Ovary (tissue), 9 donors: ENCODE measurements around the gene SCN4B. TPM values are rescaled to one million over a fixed set of nuclear protein-coding genes. Genes with fewer than 3 reads are reported as not detected.

Experiments used
- DNase-seq, 5 donors: peaks; one replicate each; pipeline ENCODE4 v3.0.0-alpha.2; 2019 to 2020
- H3K27ac ChIP-seq, 2 donors: fragments of 200-600 bp; one replicate each; pipeline versions ENCODE4 v1.5.1 to v1.8.0; 2019 to 2022
- H3K27me3 ChIP-seq: fragments of 200-600 bp; one replicate; pipeline ENCODE4 v1.8.0; 2022
- H3K36me3 ChIP-seq: fragments of 200-600 bp; sonication (generic); one replicate; pipeline ENCODE4 v1.5.1; 2019
- H3K4me1 ChIP-seq: one replicate; pipeline ENCODE4 v1.8.1; 2013; ENCODE audit warnings: mild to moderate bottlenecking, moderate library complexity; ENCODE audit not compliant: insufficient read depth
- H3K4me3 ChIP-seq: fragments of 200-600 bp; sonication (generic); one replicate; pipeline ENCODE4 v1.5.1; 2017
- H3K9me3 ChIP-seq, 2 donors: fragments of 200-600 bp in 1 of 2; sonication (generic) in 1 of 2; one replicate each; pipeline versions ENCODE4 v1.5.1 to v1.8.1; 2013 to 2019; ENCODE audit warnings: mild to moderate bottlenecking in 1 of 2, moderate library complexity in 1 of 2
- EP300 ChIP-seq: sonication (generic); formaldehyde crosslinking; IDR thresholded peaks from one replicate; pipeline ENCODE4 v1.6.1; 2017; ENCODE audit warnings: antibody characterized with exemption
- POLR2A ChIP-seq: fragments of 450-650 bp; IDR thresholded peaks from one replicate; pipeline ENCODE4 v1.6.1; 2017; ENCODE audit warnings: antibody characterized with exemption, mild to moderate bottlenecking, moderate library complexity
- WGBS, 3 donors: extraction: QIAGEN DNeasy Blood & Tissue Kit in 1 of 3; methylation state at CpG; one replicate each; pipeline versions ENCODE4 v1.1.5 to v1.1.7; 2013 to 2017; 5-methylcytosine and 5-hydroxymethylcytosine counted together
- intact Hi-C, 4 donors: fragments of 100-400 bp; cut with DNase I; formaldehyde crosslinking; loops; one replicate each; pipeline versions ENCODE4 v1.11.0 to v1.15.1; 2022 to 2023
- polyA plus RNA-seq, 2 donors: library from polyadenylated mRNA; stranded (reverse); fragments of 200-250 nt in 1 of 2; fragments of 350-450 nt in 1 of 2; fragmentation: Illumina TruSeq in 1 of 2; extraction: RNeasy Lipid Tissue Mini Kit (QIAGEN cat#74804) in 1 of 2; gene quantifications; one replicate each; pipeline ENCODE4 v1.2.3, GENCODE V29; 2013 to 2014
- total RNA-seq, 7 donors: library from RNA; depleted of rRNA in 2 of 7; stranded (reverse); fragments of >200 nt in 2 of 7; fragmentation: NEBNext Ultra II Directional in 3 of 7; extraction: Animal tissue kit (Norgen Biotek cat#: 25700) in 3 of 7; gene quantifications; one replicate each; pipeline versions ENCODE4 v1.1.0 to v1.2.4, GENCODE V29; 2016 to 2023
- TF ChIP-seq, protein P1 (sequence below), 3 donors: fragments of 450-650 bp in 2 of 3; fragments of 200-600 bp in 1 of 3; IDR thresholded peaks; one replicate each; pipeline versions ENCODE4 v1.5.1 to v1.8.0; 2016 to 2022; ENCODE audit warnings: antibody characterized with exemption in 3 of 3, mild to moderate bottlenecking in 1 of 3
- donor health status: DM: no; HTN: no; CAD: no; lungs with moderate emphysema.
- donor health status: DM: no; HTN: no; CAD: no.
- donor health status: Bipolar disorder and iron deficiency.
- donor health status: DM: yes; HTN: yes; CAD: no.
- donor health status: DM: no; HTN: no; CAD: no.
- donor health status: DM: yes; HTN: yes; CAD: no.

Gene SCN4B
- total and polyA plus RNA-seq, 9 donors, result 0.10 to 13.3 (median 0.52) TPM

DNA sequence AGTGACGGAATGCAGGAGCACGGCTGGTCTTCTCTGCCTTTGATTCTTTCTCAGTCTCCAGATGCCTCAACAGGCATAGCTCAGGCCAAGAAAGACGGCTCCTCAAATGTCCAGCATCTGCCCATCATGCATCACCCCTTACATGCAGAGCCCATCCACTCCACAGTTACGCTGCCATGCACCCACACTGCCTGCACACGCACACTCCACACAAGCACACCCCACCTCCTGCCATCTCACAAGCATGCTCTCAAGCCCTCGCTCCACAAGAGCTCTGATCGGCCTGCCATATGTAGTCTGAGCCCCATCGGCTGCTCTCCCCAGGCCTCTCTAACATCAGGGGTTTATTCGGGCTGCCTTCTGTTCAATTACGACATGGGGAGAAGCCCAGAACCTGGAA lies 18.8 kb downstream of the SCN4B start:
- WGBS, 3 donors, result 88 to 92% (median 89%) methylated on average over 10 of the region's 10 CpGs
- TF ChIP-seq EP300 (no peak), POLR2A (no peak)
- TF ChIP-seq, protein P1, sequence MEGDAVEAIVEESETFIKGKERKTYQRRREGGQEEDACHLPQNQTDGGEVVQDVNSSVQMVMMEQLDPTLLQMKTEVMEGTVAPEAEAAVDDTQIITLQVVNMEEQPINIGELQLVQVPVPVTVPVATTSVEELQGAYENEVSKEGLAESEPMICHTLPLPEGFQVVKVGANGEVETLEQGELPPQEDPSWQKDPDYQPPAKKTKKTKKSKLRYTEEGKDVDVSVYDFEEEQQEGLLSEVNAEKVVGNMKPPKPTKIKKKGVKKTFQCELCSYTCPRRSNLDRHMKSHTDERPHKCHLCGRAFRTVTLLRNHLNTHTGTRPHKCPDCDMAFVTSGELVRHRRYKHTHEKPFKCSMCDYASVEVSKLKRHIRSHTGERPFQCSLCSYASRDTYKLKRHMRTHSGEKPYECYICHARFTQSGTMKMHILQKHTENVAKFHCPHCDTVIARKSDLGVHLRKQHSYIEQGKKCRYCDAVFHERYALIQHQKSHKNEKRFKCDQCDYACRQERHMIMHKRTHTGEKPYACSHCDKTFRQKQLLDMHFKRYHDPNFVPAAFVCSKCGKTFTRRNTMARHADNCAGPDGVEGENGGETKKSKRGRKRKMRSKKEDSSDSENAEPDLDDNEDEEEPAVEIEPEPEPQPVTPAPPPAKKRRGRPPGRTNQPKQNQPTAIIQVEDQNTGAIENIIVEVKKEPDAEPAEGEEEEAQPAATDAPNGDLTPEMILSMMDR (IDR thresholded peaks at IDR 0.05), result no peak
- Histone ChIP-seq H3K27ac (no peak overlapping the region), H3K4me3 (no peak overlapping the region), H3K4me1 (no peaks in the 10 kb centered on the region), H3K27me3 (no peaks in the 10 kb centered on the region), H3K9me3 (no peaks in the 10 kb centered on the region), H3K36me3 (no peaks in the 10 kb centered on the region)
- DNase-seq, result no peak
- intact Hi-C loops, result no loop called here

DNA sequence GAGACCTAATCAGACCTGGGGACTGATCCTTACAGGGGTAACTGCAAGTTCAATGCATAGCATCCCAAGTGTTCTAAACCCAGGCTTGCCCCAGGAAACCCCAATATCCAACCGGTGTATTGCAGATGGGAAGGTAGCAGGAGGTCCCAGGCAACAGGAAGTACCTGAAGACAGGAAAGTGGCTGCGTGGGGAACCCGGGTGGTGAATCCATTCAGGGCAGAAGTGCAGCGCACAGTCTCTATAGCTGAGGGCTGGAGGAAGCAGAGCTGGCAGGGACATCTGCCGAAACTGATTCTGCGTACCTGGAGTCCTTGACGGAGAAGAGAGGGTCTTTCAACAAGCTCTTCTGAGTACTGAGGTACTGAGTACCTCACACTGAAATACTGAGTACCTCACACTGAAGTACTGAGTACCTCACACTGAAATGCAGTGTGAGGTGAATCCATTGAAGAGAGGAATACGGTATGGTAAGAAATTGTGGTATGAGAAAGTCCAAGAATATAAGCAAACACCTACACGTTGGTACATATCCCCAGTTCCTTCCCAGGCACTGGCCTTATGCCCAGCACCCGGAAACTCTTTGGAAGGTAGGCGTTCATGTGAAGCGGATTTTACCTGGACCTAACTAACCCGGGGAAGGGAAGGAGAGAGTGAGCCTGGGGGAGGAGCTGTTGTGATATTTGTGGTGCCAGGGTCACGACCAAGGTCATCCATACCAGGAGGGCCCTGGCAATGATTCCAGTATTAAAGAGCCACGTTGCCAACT lies 20.1 kb downstream of the SCN4B start:
- H3K4me3 ChIP-seq, result no peak overlapping the region
- 72 to 81% (median 75%) methylated on average over 15 of the region's 15 CpGs for WGBS, 3 donors
- DNase-seq, result no peak
- H3K36me3 ChIP-seq, result no peaks in the 10 kb centered on the region
- no peaks in the 10 kb centered on the region for H3K9me3 ChIP-seq
- intact Hi-C loops, result no loop called here
- no peaks in the 10 kb centered on the region for H3K27me3 ChIP-seq
- TF ChIP-seq POLR2A (no peak), EP300 (no peak)
- TF ChIP-seq, protein P1 (IDR thresholded peaks at IDR 0.05), result no peak
- no peaks in the 10 kb centered on the region for H3K4me1 ChIP-seq
- H3K27ac ChIP-seq, result no peak overlapping the region

DNA sequence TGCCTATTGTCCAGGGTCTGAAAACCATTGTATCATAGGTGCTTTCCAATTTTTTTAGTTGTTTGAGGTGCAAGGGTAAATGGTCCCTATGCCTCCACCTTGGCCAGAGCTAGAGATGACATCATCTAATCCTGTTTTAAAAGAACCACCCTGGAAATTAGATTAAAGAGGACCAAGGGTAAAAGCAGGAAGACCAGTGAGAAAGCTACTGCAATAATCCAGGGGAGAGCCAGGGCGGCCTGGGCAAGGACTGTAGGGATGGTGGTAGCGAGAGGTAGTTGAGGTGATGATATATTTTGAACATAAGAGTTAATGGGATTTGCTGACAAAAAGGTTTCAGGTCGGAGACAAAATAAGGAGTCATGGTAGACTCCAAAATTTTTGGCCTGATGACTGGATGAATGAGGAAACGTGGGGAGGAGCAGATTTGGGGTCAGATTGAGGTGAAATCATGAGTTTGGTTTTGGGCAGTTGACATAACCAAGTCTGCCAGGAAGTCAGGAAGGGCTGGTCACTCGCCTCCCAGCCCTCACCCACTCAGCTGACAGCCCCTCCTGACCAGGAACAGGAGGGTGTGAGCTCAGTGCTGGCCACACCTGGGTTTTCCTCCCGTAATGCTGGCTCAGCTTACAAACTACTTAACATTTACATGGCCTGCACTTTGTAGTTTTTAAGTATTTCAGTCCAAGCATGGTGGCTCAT lies 23.0 kb downstream of the SCN4B start:
- TF ChIP-seq POLR2A (no peak), EP300 (no peak)
- TF ChIP-seq, protein P1 (IDR thresholded peaks at IDR 0.05), result no peak
- intact Hi-C loops, result no loop called here
- Histone ChIP-seq H3K27ac (no peak overlapping the region), H3K27me3 (no peaks in the 10 kb centered on the region), H3K36me3 (no peaks in the 10 kb centered on the region), H3K4me1 (no peaks in the 10 kb centered on the region), H3K9me3 (no peaks in the 10 kb centered on the region), H3K4me3 (no peak overlapping the region)
- no peak for DNase-seq
- WGBS, 3 donors, result 57 to 69% (median 60%) methylated on average over 6 of the region's 6 CpGs

DNA sequence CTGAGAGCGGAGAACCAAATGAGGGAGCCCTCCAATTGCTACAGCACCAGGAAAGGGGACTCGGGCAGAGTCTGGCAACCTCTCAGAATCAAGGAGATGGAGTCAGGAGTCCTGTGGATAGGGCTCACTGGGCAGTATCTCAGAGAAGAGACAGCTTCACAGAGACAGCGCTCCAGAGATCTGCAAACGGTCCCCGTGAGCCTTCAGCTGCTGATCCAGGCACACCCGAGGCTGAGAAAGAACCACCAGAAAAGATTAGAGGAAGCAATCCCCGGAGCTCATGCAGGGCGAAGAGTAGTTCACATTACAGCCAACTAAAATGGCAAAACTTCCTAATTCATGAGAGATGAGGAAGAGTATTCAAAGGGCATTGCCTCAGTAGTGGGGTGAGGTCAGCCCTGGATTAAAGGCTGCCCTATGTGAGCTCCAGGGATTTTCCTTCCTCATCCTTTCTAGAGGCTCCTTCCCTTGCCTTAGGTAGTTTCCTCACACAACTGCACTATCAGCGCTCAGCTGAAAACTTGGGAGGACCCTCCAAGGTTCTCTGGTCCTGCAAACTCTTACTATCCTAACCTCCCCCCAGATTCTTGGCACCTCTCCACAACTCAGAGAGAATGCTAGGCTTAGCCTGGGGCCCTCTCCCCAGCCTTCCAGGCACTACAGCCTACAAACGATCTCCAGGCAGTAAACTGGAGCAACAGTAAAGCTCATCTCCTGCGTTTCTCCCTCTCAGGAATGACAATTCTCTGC lies 23.7 kb downstream of the SCN4B start:
- no peak for DNase-seq
- no peak overlapping the region for H3K27ac ChIP-seq
- 27 to 33% (median 28%) methylated on average over 11 of the region's 11 CpGs for WGBS, 3 donors

More for the DNA sequence above, 23.7 kb downstream of the SCN4B start:
- H3K4me1 ChIP-seq, result no peaks in the 10 kb centered on the region
- intact Hi-C loops, result no loop called here
- H3K9me3 ChIP-seq, result no peaks in the 10 kb centered on the region
- no peak overlapping the region for H3K4me3 ChIP-seq
- H3K27me3 ChIP-seq, result no peaks in the 10 kb centered on the region
- H3K36me3 ChIP-seq, result no peaks in the 10 kb centered on the region
- TF ChIP-seq, protein P1 (IDR thresholded peaks at IDR 0.05), result no peak
- TF ChIP-seq POLR2A, result no peak
- TF ChIP-seq EP300, result no peak
